Stimulated activated CD4-positive, alpha-beta T cell treated with anti-CD3 and anti-CD28 coated beads, Interleukin-1b, Interleukin-23, amount 100 ng/mL, for 24 hours (primary cell): Measurements from ENCODE around the gene FZD2.
"Not testable (repeated sequence)": the region's sequence is repeated elsewhere in the genome, so short reads cannot be mapped to it uniquely, and the experiment has no call there.

ENCODE experiments used
- DNase-seq, 4 experiments: peaks; one replicate each; pipeline ENCODE4 v3.0.0-alpha.2; 2020; ENCODE audit warnings: low read depth in 4 of 4, low spot score in 1 of 4

The FZD2 gene

DNA sequence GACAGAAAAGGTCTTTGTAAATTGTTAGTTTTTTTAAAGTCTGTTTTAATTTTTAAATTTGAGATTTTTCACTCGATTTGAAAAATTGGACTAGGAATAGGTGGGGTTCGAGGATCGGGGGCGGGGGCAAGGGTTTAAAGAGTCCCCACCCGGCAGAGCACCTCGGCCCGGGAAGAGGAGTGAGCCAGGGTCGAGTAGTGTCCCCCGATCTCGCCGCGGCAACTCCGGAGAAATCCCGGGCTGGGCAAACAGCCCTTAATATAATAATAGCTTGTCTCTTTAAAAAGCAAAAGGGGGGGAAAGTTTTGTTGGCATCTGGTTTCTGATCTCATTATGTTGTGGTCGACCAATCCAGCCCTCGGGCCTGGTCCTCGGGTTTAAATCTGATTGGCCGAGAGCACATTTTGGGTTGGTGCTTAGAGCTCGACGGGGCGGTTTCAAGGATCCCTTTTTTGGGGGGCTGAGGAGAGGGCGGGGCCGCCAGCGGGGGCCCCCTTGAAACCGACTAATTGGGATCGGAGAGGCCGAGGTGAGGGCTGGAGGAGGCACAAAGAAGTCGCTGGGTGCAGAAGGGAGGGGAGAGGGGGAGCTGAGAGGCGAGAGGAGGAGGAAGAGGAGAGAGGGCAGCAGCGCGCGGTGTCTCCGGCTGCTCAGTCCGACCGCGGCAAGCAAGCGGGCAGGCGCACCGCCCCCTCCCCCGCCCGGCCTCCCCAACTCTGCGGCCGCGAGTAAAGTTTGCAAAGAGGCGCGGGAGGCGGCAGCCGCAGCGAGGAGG is at the start of gene FZD2:
Gene FZD2 (plus strand): TSS at position 653 of the 775 bp plus-strand sequence. CDS start 205 bp downstream, outside the sequence.
- peak in 1 of 4 experiments; percentile 19 for DNase-seq

DNA sequence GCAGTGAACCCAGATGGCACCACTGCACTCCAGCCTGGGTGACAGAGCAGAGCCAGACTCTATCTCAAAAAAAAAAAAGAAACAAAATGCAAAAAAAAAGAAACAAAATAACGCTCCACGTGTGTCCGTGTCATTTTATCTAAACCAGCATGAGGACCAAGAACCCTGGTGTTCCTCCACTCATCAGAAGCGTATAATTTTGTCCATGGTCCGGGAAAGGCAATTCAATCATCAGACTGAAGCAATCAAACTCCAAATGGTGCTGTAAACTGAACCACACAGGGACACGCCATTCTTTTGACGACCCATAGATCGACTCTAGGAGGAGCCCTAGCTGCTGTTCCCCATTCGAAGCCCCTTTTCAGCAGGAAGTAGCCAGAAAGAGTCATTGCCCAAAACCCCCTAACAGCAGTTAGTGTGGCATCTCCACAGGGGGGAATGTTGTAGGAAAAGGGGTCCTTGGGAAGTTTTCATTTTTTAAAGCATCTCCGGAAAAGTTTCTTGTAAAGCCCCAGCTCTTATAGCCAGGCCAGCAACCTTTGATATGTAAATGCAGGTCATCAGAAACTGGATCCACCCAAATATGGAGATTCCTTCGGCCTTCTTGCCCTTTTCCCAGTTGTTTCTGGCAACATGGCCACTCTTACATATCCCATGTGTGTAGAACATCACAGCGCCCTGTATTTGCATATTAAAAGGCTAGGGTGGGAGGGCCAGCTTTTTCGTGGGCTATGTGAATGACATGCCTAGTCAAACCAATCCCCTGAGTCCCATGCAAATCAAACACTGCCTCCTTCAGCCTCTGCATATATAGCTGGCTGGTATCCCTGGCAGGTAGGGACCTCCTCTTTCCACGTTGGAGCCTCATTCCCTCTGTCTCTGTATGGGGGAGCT is 45.8 kb upstream of the FZD2 start:
- not testable (repeated sequence) for DNase-seq

DNA sequence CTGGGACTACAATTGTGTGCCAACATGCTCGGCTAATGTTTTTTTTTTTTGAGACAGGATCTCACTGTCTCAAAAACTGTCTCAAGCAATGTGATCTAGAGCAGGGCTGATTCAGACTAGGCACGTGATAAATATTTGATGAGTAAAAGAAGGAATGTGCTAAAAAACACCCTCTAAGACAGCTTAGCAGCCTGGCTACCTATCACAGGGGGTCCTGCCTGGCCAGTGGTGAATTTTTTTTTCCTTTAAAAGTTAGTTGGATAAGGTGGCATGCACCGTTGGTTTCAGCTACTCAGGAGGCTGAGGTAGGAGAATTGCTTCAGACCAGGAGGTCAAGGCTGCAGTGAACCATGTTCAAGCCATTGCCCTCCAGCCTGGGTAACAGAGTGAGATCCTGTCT is 39.3 kb upstream of the FZD2 start:
- DNase-seq = no peak

DNA sequence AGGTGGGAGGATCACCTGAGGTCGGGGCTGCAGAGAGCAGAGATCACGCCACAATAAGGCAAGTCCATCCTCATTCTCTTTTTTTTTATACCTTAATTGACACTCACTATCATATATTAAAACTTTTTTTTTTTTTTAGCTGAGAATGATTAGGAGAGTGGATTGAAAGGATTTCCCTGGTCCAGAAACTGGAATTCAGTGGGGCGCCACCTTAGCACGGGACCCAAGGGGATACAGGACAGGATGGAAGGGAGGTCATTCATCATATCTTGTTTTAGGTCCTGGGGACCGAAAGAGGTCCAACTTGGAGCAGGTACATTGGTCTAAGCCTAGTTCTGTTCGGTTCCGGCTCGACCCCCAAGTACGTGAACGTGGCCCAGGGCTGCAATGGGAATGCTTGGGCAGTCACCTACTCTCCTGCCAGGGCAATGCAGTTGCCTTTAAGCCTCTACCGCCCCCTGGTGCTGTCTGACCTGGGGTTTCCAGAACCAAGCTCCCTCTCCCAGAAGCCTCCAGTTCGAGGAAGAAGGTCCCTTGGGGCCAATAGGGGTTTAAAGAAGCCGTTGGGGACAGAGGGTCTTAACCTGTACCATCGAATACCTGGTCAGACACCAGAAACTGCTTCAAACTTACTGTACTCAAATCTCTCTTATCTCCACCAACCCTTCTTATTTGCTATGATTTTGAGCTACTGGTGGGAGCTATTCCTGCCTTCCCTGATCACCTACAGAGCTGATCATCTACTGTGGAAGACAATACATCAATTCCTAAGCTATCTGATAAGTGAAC is 34.2 kb upstream of the FZD2 start:
- peak in 3 of 4 experiments; percentile 28 to 59 (median 28) for DNase-seq

DNA sequence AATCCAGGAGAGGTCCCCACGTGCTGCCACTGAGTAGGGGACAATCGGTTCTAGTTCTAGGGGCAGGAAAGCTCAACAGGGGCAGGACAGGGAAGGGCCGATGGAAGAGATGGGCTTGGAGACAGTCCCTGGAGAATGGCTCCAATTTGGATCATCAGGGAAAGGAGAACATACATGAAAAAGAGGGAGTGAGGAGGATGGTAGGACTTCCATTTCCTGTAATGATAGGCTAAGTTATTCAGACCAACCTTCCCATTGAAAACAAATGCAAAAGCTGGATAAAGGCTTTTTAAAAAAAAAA is 33.7 kb upstream of the FZD2 start:
- DNase-seq = no peak

DNA sequence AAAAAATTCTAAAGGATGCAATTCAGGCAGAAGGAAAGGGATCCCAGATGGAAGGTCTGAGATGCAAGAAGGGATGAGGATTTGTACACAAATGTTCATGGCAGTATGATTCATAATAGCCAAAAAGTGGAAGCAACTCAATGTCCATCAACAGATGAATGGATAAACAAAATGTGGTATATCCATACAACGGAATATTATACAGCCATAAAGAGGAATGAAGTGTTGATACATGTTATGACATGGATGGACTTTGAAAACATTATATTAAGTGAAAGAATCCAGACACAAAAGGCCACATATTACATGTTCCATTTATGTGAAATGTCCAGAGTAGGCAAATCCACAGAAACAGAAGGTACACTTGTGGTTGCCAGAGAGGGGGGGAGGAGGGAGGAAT is 30.2 kb upstream of the FZD2 start:
- no peak for DNase-seq

DNA sequence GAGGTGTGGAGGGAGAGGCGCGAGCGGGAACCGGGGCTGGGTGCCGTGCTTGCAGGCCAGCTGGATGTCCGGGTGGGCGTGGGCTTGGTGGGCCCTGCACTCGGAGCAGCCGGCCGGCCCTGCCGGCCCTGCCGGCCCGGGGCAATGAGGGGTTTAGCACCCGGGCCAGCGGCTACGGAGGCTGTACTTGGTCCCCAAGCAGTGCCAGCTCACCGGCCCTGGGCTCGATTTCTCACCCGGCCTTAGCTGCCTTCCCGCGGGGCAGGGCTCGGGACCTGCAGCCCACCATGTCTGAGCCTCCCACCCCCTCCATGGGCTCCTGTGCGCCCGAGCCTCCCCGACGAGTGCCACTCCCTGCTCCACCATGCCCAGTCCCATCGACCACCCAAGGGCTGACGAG is 29.3 kb upstream of the FZD2 start:
- no peak for DNase-seq

DNA sequence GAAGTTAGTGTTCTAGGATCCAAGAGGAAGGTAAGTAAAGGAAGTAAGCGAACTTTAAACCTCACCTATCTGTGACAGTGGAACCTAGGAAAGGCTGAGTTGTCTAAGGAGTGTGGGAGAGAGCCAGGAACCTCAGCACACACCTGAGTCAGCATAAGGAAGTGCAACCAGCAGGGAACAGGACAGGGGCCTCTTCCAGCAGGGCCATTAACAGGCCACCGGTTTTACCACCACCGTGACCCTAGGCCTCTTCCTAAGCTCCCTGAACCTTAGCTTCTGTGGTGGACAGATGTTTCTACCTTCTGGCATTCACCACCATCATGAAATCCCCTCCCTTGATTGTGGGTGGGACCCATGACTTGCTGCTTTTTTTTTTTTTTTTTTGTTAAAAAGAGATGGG is 27.4 kb upstream of the FZD2 start:
- no peak for DNase-seq

DNA sequence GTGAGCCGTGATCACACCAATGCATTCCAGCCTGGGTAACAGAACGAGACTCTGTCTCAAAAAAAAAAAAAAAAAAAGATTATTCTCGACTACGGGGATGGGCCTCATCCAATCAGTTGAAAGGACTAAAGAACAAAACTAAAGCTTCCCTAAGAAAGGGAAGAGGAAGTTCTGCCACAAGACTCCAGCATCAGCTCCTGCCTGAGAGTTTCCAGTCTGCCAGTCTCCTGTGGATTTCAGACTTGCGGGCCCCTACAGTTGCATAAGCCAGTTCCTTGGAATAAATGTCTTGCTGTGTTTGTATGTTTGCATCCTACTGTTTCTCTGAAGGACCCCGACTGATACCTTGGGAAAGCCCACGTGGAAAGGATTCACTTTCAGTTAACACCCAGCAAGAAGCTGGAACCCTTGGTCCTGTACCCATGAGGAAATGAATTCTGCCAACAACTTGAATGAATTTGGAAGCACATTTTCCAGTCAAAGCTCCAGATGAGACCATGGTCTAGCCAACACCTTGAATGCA is 26.3 kb upstream of the FZD2 start:
- no peak for DNase-seq

DNA sequence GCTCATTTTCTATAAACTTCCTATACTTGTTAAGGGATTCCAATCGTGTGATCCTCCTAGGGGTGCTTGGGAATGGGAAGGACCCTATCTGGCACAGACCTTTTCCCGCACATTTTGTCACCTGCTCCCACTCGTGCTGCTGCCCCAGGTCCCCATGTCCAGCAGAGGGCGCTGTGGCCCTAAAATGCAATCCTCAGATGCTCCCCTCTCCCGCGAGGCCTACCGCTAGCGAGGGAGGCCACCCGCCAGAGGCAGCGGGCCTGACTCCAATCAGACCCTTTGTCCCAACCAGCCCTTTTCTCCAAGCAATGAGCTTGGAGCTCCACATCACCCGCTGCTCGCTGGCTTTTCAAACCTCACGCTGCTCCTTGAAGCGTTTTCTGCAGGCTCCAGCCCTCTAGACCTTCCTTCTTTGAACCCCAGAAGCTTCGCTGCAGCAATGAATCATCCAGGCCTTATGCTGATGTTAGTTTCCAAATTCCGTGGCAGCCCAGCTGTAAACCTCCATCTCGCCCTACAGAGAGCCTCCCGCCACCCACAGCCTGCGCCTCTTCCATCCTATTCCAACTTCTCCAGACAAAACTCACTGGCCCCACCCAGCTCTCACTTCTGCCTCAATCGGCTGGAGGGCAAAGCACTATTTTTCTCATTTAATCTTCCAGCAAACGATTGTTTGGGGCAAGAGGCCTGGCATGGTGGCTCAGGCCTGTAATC is 23.6 kb upstream of the FZD2 start:
- peak; percentile 79 to 93 (median 84) for DNase-seq

DNA sequence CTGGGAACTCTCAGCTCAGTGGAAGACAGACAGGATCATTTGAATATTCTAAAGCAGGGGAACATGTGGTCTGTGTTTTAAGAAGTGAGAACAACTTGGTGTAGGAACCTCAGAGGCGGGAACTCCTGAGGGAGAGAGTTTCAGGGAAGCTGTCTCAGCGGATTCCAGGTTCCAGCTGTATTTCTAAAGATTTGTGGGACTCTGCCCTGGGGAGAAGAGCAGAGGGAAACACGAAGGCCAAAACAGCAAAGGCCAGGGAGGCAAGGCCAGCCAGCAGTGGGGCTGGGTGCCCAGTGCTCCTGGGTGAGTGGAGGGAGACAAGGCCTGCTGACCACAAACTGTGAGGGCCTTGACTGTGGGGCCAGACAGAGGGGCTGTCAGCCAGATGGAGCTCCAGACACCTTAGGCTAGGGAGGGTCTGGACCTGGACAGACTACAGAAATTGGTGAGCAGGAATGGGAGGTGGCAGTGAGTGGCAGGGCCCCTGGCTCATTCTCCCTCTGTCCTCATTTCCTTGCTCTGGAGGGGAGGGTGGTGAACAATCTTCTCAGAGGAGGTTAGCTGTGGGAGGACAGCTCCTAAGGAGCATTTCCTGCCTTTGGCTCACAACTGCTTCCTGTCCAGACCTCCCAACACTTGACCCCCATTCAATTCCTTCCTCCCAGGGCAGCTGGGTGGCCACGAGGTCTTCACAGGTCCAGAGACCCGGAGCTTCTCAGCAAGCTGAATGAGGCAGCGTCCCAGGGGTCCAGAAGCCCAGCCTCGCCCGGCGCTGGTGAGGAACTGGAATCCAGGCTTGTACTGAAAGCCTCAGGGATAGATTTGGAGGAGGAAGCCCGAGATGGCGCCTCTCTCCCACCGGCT is 21.0 kb upstream of the FZD2 start:
- no peak for DNase-seq

DNA sequence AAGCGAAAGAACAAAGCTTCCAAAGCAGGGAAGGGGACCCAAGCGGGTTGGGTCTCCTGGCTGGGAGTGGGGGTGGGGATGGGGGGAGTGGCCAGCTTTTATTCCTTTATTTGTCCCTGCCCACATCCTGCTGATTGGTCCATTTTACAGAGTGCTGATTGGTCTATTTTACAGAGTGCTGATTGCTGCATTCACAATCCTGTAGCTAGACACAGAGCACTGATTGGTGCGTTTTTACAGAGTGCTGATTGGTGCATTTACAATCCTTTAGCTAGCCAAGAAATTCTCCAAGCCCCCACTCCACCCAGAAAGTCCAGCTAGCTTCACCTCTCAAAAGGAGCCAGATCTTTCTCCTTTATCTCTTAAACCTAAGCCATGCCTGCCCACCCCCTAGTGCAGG is 19.4 kb upstream of the FZD2 start:
- not testable (repeated sequence) for DNase-seq

DNA sequence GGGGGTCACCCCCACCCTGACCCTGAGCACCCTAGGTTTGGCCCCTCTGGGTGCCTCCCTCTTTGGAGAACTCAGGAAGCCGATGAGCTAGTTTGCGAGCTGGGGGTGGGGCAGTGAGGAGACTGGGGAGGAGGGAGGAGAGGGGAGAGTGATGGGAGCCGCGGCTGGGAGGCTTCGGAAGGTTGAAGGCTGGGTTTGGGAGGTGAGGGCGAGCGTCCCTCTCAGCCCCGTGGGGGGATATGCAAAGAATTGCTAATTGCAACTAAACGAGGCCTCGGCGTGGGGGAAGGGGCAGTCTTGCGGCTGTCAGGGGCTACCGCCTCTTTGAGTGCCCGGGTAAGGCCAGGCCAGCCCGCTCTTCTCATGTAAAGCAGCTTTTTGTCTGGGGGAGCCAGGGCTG is 17.6 kb upstream of the FZD2 start:
- DNase-seq = no peak

DNA sequence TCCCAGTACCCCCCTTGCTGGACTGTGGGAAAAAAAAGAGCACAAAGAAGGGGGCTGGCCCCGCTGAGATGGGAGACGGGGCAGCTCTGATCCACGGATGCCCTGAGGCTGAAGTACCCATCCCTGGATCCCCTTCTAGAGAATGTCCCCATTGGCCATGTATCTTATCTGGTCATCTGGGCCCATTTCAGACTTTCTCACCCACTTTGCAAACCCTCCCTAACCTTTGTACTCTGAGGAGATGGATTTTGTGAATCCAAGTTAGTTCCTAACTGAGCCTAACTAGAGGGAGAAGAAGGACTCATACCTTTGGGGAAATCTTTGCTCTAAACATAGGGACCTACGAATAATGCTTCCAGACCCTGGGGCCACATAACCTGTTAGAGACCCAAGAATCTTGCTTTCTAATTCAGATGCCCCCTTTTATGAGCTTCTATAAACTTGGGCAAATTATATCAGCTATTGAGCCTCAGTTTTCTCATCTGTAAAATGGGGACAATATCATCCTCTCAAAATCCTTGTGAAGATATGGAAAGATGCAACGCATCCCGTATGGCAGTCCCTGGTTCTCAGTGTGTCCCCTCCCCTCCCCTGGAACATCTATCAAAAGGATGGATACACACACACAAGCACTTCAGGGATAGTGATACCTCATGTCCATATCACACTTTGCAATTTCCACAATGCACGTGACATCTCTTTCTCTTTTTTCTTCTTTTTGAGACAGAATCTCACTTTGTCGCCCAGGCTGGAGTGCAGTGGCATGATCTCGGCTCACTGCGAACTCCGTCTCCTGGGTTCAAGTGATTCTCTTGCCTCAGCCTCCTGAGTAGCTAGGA is 16.8 kb upstream of the FZD2 start:
- no peak for DNase-seq

DNA sequence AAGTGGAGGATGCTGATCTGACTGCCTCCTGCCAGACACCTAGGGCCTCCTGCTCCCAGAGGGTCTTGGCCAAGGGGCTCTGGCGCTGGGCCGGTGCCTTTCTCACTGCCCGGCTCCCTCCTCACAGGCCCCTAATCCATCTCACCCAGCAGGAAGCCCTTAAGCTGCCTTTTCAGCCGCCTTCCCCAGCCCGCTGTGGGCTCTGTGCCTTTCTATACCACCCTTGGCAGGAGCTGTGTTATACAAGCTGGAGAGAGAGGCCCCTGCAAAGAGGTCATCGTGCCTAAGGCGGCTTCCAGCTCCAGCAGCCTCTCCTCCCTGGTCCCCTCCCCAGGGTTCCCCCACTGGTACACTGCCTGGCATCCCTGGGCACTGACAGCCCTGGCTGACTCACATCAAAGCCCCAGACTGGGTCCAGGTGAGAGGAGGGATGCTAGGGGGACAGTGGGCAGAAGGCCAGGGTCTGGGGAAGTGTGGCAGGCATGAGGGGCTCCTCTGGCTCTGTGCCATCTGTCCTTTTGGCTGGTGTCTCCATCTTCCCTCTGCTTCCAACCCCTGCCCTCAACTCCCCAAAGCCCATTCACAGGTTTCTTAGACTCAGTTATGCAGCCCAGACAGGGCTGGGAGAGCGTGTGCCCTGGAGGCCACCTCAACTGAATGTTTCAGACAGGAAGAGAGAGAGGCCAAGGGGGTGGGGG is 15.3 kb upstream of the FZD2 start:
- DNase-seq = no peak

DNA sequence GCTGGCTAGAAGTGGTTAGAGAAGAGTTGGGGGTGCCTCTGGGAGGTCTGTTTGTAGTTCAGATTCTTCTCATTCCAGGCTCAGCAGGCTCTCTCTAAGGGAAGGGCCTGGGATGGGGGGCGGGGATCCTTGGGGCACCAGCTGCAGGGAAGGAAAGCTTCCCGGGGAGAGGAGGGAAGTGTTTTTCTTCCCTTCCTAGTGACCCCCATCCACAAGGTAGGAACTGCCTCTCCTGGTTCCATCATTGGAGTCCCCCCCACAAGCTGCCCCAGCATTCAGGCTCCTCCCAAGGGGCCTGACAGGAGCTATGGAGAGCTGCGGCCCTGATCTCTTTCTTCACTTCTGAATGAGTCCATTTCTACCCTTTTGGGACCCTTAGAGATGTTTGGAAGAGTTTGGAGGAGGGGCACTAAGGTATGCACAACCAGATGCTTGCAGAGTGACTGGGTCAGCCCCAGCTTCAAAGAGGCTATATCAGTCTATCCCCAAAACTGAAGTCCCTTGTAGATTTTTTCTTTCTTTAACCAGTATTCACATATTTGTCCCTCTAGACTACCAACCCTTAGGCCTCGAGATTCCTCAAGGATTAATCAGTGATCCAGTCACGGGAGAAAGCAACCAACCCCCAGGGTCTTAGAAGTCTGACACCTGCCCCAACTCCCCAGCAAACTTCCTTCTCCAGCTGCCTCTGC is 13.9 kb upstream of the FZD2 start:
- no peak for DNase-seq

DNA sequence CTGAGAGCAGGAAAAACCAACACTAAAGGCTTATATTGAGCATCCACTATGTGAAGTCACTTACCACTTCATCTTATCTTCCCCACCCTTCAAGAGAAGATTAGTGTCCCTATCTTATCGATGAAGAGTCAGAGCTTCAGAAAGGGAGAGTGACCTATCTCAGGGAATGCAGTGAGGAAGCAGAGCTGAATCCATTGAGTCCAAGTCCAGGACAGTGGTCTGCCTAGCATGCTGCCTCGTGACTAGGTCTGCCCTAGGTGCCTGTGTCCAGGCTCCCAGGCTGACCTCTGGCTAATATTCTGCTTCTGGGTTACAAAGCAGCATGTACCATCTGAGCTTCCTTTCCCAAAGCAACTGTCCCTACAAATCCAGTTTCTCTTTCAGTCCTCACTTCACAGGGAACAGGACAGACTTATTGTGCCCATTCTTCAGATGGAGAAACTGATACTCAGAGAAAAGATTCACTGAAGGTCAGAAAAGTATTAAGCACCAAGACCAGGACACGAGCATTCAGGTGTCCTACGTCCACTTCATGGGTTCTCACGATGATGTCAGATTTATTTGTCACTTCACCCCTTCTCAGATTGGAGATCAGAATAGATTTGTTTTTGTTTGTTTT is 13.3 kb upstream of the FZD2 start:
- DNase-seq = no peak
